ENCODE data around the gene TRABD. TPM values are rescaled to one million over a fixed set of nuclear protein-coding genes. Genes with fewer than 3 reads are reported as not detected.

TRABD gene
- total and polyA plus RNA-seq, 2 donors (not counting 1 experiment from before 2014, with no cell fraction given) = 11.8 to 17.2 TPM

DNA sequence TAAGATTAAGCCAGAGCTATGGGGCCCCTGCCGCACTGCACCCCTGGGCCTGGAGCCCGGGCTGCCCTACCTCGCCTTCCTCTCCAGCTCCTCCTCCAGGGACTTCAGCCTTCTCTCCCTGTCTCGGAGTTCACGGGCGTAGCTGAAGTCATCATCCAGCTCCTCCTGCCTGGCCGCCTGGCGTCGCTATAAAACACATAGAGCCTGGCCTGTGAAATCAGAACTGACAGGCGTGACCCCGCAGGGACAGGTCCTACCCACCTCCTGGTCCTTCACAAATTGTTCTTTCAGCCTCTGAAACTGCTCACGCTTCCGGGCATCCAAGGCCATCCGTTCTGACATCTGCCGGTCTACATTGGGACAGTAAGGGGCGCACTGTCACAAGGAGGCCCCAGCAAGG lies 38.4 kb downstream of the TRABD start:
- Histone ChIP-seq H3K9ac (ENCODE audit: insufficient read depth, low read length) (no peak overlapping the region), H3K4me1 (ENCODE audit: control insufficient read depth, extremely low read depth, insufficient read depth, low read length) (no peaks in the 10 kb centered on the region), H3K36me3 (ENCODE audit: control insufficient read depth, insufficient read depth, low read length) (peaks cover 43% of the 10 kb centered on the region), H3K4me3 (replicated peaks in 1 of 4; ENCODE audit: control extremely low read depth in 1 of 4, insufficient read depth in 1 of 4, low read depth in 3 of 4, low read length in 4 of 4) (no peak overlapping the region), H3K27me3 (ENCODE audit: control insufficient read depth, insufficient read depth, low read length) (no peaks in the 10 kb centered on the region), H3K9me3 (ENCODE audit: control insufficient read depth, insufficient read depth, low read depth, low read length) (no peaks in the 10 kb centered on the region), H2AFZ (ENCODE audit: low read length) (no peak overlapping the region), H3K27ac (ENCODE audit: insufficient read depth, low read length) (no peak overlapping the region), H3K79me2 (ENCODE audit: control insufficient read depth, insufficient read depth, low read length) (no peaks in the 10 kb centered on the region), H3K4me2 (ENCODE audit: extremely low read depth, insufficient read depth, low read length) (no peak overlapping the region), H4K20me1 (ENCODE audit: control insufficient read depth, extremely low read depth, insufficient read depth, low read length) (no peaks in the 10 kb centered on the region)
- TF ChIP-seq, protein P1, sequence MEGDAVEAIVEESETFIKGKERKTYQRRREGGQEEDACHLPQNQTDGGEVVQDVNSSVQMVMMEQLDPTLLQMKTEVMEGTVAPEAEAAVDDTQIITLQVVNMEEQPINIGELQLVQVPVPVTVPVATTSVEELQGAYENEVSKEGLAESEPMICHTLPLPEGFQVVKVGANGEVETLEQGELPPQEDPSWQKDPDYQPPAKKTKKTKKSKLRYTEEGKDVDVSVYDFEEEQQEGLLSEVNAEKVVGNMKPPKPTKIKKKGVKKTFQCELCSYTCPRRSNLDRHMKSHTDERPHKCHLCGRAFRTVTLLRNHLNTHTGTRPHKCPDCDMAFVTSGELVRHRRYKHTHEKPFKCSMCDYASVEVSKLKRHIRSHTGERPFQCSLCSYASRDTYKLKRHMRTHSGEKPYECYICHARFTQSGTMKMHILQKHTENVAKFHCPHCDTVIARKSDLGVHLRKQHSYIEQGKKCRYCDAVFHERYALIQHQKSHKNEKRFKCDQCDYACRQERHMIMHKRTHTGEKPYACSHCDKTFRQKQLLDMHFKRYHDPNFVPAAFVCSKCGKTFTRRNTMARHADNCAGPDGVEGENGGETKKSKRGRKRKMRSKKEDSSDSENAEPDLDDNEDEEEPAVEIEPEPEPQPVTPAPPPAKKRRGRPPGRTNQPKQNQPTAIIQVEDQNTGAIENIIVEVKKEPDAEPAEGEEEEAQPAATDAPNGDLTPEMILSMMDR (conservative IDR thresholded peaks at IDR 0.05 in 1 of 2, IDR thresholded peaks at IDR 0.05 in 1 of 2; ENCODE audit: low read depth in 1 of 2, low read length in 2 of 2) = no peak
- no peak for TF ChIP-seq EZH2 (IDR thresholded peaks at IDR 0.05; ENCODE audit: low read length, missing control alignments)
- no peak for DNase-seq (ENCODE audit: low read depth in 2 of 2)

DNA sequence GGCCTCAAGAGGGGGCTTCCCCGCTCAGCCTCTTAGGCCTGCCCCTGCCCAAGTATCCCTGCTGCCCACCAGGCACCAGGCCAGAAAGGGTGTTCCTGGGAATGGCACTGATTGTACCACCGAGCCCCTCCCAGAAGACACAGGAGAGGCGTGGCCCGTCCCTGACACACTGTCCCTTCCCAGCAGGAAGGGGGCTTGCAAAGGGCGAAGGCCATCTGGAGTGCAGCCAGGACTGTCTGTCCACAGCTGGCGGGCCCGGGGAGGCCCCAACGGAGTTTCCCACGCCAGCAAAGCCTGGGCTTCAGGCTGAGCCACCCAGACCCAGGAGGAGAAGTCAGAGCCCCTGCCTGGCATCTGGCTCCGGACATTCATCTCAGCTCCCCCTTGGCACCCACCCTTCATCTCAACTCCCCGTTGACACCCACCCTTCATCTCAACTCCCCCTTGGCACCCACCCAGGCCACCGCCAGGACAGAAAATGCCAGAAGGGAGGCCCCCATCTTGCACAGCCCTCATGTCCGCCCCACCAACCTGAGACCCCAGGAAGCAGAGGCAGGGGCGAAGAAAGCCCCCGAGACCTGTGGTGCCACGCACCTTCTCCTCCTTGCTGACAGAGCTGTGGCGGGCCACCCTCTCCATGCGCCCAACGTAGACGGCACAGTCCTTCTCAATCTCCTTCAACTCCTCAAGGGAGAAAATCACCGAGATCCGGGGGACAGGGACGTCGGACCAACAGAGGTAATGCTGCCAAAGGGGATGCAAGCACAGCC lies 39.7 kb downstream of the TRABD start:
- no peak overlapping the region for H3K4me2 ChIP-seq (ENCODE audit: extremely low read depth, insufficient read depth, low read length)
- H3K9ac ChIP-seq (ENCODE audit: insufficient read depth, low read length) = no peak overlapping the region
- no peak overlapping the region for H3K4me3 ChIP-seq (replicated peaks in 1 of 4; ENCODE audit: control extremely low read depth in 1 of 4, insufficient read depth in 1 of 4, low read depth in 3 of 4, low read length in 4 of 4)
- H3K36me3 ChIP-seq (ENCODE audit: control insufficient read depth, insufficient read depth, low read length) = peaks cover 37% of the 10 kb centered on the region
- TF ChIP-seq, protein P1 (conservative IDR thresholded peaks at IDR 0.05 in 1 of 2, IDR thresholded peaks at IDR 0.05 in 1 of 2; ENCODE audit: low read depth in 1 of 2, low read length in 2 of 2) = no peak
- H3K4me1 ChIP-seq (ENCODE audit: control insufficient read depth, extremely low read depth, insufficient read depth, low read length) = no peaks in the 10 kb centered on the region
- no peaks in the 10 kb centered on the region for H3K9me3 ChIP-seq (ENCODE audit: control insufficient read depth, insufficient read depth, low read depth, low read length)
- no peak for DNase-seq (ENCODE audit: low read depth in 2 of 2)
- no peak overlapping the region for H2AFZ ChIP-seq (ENCODE audit: low read length)
- no peaks in the 10 kb centered on the region for H3K27me3 ChIP-seq (ENCODE audit: control insufficient read depth, insufficient read depth, low read length)
- H3K79me2 ChIP-seq (ENCODE audit: control insufficient read depth, insufficient read depth, low read length) = no peaks in the 10 kb centered on the region
- H3K27ac ChIP-seq (ENCODE audit: insufficient read depth, low read length) = no peak overlapping the region
- H4K20me1 ChIP-seq (ENCODE audit: control insufficient read depth, extremely low read depth, insufficient read depth, low read length) = no peaks in the 10 kb centered on the region

DNA sequence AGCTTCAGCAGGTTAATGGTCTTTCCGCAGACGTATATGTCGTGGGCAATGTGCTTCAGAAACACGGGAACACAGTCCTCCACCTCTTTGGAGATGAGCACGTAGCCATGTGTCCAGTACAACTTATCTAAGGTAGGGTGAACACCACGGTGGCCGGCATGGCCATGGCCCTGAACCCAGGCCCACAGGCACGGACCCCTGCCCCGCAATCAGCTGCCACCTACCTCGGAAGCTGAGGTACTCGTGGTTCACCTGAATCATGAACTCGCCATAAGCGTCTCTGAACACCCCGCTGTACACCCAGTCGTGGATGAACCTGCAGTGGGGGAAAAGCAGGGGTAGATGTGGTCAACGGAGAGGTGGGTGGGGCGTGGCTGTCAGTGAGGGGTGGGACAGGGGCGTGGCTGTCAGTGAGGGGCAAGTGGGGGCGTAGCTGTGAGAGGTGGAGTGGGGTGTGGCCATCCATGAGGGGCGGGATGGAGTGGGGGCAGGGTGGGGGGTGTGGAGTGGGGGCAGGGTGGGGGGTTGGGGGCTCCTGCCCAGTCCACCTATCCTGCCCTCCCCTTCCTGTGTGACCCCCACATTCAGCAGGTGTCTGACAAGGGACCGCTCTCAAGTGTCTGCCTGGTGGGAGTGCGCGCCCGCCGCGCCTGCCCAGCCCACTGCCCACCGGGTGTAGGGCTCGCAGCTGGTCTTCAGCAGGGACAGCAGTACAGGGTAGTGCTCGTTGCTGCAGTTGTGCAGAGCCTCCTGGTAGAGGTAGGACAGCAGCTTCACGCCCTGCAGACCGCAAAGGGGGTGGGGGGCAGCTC lies 40.6 kb downstream of the TRABD start:
- Histone ChIP-seq H3K4me2 (ENCODE audit: extremely low read depth, insufficient read depth, low read length) (no peak overlapping the region), H3K36me3 (ENCODE audit: control insufficient read depth, insufficient read depth, low read length) (peaks cover 31% of the 10 kb centered on the region), H3K4me3 (replicated peaks in 1 of 4; ENCODE audit: control extremely low read depth in 1 of 4, insufficient read depth in 1 of 4, low read depth in 3 of 4, low read length in 4 of 4) (no peak overlapping the region), H3K4me1 (ENCODE audit: control insufficient read depth, extremely low read depth, insufficient read depth, low read length) (no peaks in the 10 kb centered on the region), H4K20me1 (ENCODE audit: control insufficient read depth, extremely low read depth, insufficient read depth, low read length) (no peaks in the 10 kb centered on the region), H2AFZ (ENCODE audit: low read length) (no peak overlapping the region), H3K79me2 (ENCODE audit: control insufficient read depth, insufficient read depth, low read length) (no peaks in the 10 kb centered on the region), H3K9me3 (ENCODE audit: control insufficient read depth, insufficient read depth, low read depth, low read length) (no peaks in the 10 kb centered on the region), H3K27me3 (ENCODE audit: control insufficient read depth, insufficient read depth, low read length) (no peaks in the 10 kb centered on the region), H3K9ac (ENCODE audit: insufficient read depth, low read length) (no peak overlapping the region), H3K27ac (ENCODE audit: insufficient read depth, low read length) (no peak overlapping the region)
- TF ChIP-seq, protein P1 (conservative IDR thresholded peaks at IDR 0.05 in 1 of 2, IDR thresholded peaks at IDR 0.05 in 1 of 2; ENCODE audit: low read depth in 1 of 2, low read length in 2 of 2) = no peak
- TF ChIP-seq EZH2 (IDR thresholded peaks at IDR 0.05; ENCODE audit: low read length, missing control alignments) = no peak
- DNase-seq (ENCODE audit: low read depth in 2 of 2) = no peak

Measured in fibroblast of lung (primary cell).